GM12873 (cell line): ENCODE results near the gene SPECC1.

Experiments used
- TF ChIP-seq, protein P1 (sequence below): IDR thresholded peaks from 2 replicates; pipeline ENCODE4 v1.5.1; 2012; ENCODE audit warnings: low read depth, mild to moderate bottlenecking, moderate library complexity, low read length, control low read depth; ENCODE audit not compliant: insufficient read depth; ENCODE audit errors: missing control alignments

SPECC1 gene

GRCh38 chr17:20142268-20142667 is 133.1 kb downstream of the SPECC1 start:
- TF ChIP-seq, protein P1, sequence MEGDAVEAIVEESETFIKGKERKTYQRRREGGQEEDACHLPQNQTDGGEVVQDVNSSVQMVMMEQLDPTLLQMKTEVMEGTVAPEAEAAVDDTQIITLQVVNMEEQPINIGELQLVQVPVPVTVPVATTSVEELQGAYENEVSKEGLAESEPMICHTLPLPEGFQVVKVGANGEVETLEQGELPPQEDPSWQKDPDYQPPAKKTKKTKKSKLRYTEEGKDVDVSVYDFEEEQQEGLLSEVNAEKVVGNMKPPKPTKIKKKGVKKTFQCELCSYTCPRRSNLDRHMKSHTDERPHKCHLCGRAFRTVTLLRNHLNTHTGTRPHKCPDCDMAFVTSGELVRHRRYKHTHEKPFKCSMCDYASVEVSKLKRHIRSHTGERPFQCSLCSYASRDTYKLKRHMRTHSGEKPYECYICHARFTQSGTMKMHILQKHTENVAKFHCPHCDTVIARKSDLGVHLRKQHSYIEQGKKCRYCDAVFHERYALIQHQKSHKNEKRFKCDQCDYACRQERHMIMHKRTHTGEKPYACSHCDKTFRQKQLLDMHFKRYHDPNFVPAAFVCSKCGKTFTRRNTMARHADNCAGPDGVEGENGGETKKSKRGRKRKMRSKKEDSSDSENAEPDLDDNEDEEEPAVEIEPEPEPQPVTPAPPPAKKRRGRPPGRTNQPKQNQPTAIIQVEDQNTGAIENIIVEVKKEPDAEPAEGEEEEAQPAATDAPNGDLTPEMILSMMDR: no peak

DNA sequence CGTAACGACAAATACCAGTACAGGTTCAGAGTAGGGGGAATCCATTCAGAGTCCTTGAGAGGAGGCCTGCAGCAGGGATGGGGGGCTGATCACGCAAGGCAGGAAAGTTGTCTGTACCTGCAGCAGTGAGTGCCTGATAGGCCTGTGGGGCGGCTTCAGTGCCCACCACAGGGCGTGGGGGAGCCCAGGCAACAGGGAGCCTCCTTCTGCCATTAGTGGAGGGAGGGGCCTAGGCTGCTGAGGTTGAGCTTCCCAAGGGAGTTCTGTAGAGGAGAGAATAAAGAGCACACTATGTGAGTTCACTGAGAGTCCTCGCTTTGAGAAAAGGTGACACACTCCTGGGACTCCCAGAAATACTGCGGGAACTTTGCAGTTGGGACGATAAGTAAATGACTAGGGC is 134.6 kb downstream of the SPECC1 start:
- TF ChIP-seq, protein P1: no peak

DNA sequence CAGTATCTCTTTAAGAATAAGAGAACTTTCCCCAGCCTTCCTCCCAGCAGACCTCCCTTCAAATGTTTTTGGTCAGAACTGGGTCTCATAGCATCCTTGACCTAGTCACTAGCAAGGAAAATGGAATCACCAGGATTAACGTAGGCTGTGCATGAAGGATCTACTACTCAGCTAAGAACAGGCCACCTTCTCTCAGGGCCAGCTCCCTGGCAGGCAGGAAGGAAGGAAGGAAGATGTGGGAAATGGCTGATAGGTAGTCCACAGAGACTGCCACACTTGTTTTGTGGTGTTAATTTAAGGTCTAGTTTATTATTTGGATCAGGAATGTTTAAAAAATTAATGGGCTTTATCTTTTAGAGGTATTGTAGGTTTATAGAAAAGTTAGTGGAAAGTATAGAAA is 136.4 kb downstream of the SPECC1 start:
- TF ChIP-seq, protein P1: no peak

- TF ChIP-seq, protein P1: no peak
Observed at GRCh38 chr17:20149251-20149650, 140.1 kb downstream of the SPECC1 start.

- TF ChIP-seq, protein P1: no peak
Observed at GRCh38 chr17:20151174-20151573, 142.0 kb downstream of the SPECC1 start.

DNA sequence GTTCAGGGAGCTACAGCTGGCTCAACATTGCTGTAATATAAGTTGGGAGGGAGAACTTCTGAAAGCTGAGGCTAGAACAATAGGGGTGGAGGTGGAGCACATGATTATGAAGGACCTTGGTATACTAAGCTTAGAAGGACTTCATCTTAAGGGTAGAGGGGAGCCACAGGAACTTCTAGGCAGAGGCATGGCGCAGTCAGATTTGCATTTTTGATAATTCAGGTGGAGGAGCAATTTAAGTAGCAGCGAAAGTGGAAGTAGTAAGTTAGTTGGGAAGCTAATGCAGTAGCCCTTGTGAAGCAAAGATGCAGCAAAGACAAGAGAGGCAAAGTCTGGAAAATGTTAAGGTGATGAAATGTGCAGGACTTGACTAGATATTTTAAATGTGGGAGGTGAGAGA is 144.1 kb downstream of the SPECC1 start:
- TF ChIP-seq, protein P1: no peak

GRCh38 chr17:20154286-20155000 is 145.3 kb downstream of the SPECC1 start:
- TF ChIP-seq, protein P1: no peak
